ENCODE measurements around the gene WAPL. TPM values are rescaled to one million over a fixed set of nuclear protein-coding genes. Genes with fewer than 3 reads are reported as not detected.

Gene WAPL
- total and polyA plus RNA-seq, 2 donors (not counting 1 experiment from before 2014, with no cell fraction given), result 8.3 to 42.8 TPM

GRCh38 chr10:86489071-86489810, 32.4 kb downstream of the WAPL start:
- H3K27me3 Mint-ChIP-seq, result no peaks in the 10 kb centered on the region
- no peak for DNase-seq
- Histone ChIP-seq H3K36me3 (replicated peaks in 1 of 2; ENCODE audit: control extremely low read depth in 1 of 2, control insufficient read depth in 1 of 2, extremely low read depth in 1 of 2, insufficient read depth in 2 of 2, low read length in 1 of 2) (peaks cover 5 to 32% of the 10 kb centered on the region in 2 experiments), H3K79me2 (ENCODE audit: control insufficient read depth, insufficient read depth, low read length) (peaks cover 9% of the 10 kb centered on the region), H3K4me3 (ENCODE audit: control extremely low read depth in 1 of 5, extremely low read depth in 1 of 5, insufficient read depth in 1 of 5, low read depth in 2 of 5, low read length in 4 of 5) (no peak overlapping the region), H3K4me1 (ENCODE audit: control insufficient read depth in 2 of 2, insufficient read depth in 2 of 2, low read length in 2 of 2) (no peaks in the 10 kb centered on the region), H3K4me2 (replicated peaks; ENCODE audit: low read depth, low read length, poor library complexity, severe bottlenecking) (no peak overlapping the region), H2AFZ (ENCODE audit: insufficient read depth, low read depth, low read length, poor library complexity, severe bottlenecking) (no peak overlapping the region), H4K20me1 (ENCODE audit: control insufficient read depth, insufficient read depth, low read length, poor library complexity, severe bottlenecking) (peaks cover 12% of the 10 kb centered on the region), H3K27me3 (replicated peaks in 1 of 4; ENCODE audit: control extremely low read depth in 1 of 4, control insufficient read depth in 3 of 4, insufficient read depth in 4 of 4, low read length in 3 of 4) (no peaks in the 10 kb centered on the region), H3K27ac (ENCODE audit: low read length in 2 of 2) (no peak overlapping the region), H3K9me3 (ENCODE audit: control extremely low read depth in 1 of 3, control insufficient read depth in 2 of 3, insufficient read depth in 1 of 3, low read length in 2 of 3) (no peaks in the 10 kb centered on the region), H3K9ac (ENCODE audit: low read length) (no peak overlapping the region)
- no peaks in the 10 kb centered on the region for H3K9me3 Mint-ChIP-seq (ENCODE audit: insufficient read depth)
- peak overlapping the region; percentile 7 for H3K27ac Mint-ChIP-seq
- ChIA-PET POLR2A (no interaction called here), CTCF (no interaction called here)
- H3K4me3 Mint-ChIP-seq, result no peak overlapping the region
- TF ChIP-seq CTCF (IDR thresholded peaks at IDR 0.05), result no peak
- H3K4me1 Mint-ChIP-seq, result peaks cover 11% of the 10 kb centered on the region
- no peak for ATAC-seq (ENCODE audit: low read depth)
- intact Hi-C loops (cut with micrococcal nuclease), result no loop called here
- 83% methylated on average over 1 of the region's 1 CpG for WGBS (ENCODE audit: insufficient coverage)

DNA sequence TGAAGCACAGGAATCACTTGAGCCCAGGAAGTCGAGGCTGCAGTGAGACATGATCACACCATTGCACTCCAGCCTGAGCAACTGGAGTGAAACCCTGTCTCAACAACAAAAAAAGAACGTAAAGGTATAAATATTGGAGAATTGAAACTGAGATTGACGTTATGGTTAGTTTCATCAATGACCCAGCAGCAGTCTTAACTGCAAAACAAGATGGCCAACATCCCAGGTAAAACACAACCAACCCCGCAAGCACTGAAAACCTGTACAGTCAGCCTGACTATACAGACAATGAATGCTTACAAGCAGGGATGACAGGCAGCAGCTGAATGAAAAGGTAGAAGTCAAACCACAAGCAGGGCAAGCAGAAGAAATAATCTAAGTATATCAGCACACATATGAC, 34.7 kb downstream of the WAPL start:
- Mint-ChIP-seq H3K4me3 (no peak overlapping the region), H3K4me1 (peaks cover 11% of the 10 kb centered on the region), H3K27me3 (no peaks in the 10 kb centered on the region), H3K27ac (no peak overlapping the region), H3K9me3 (ENCODE audit: insufficient read depth) (no peaks in the 10 kb centered on the region)
- Histone ChIP-seq H3K9ac (ENCODE audit: low read length) (no peak overlapping the region), H2AFZ (ENCODE audit: insufficient read depth, low read depth, low read length, poor library complexity, severe bottlenecking) (no peak overlapping the region), H3K4me1 (ENCODE audit: control insufficient read depth in 2 of 2, insufficient read depth in 2 of 2, low read length in 2 of 2) (no peaks in the 10 kb centered on the region), H3K27ac (ENCODE audit: low read length in 2 of 2) (no peak overlapping the region), H3K27me3 (replicated peaks in 1 of 4; ENCODE audit: control extremely low read depth in 1 of 4, control insufficient read depth in 3 of 4, insufficient read depth in 4 of 4, low read length in 3 of 4) (no peaks in the 10 kb centered on the region), H3K36me3 (replicated peaks in 1 of 2; ENCODE audit: control extremely low read depth in 1 of 2, control insufficient read depth in 1 of 2, extremely low read depth in 1 of 2, insufficient read depth in 2 of 2, low read length in 1 of 2) (peaks cover 8 to 31% of the 10 kb centered on the region in 2 experiments), H3K9me3 (ENCODE audit: control extremely low read depth in 1 of 3, control insufficient read depth in 2 of 3, insufficient read depth in 1 of 3, low read length in 2 of 3) (no peaks in the 10 kb centered on the region), H4K20me1 (ENCODE audit: control insufficient read depth, insufficient read depth, low read length, poor library complexity, severe bottlenecking) (peaks cover 7% of the 10 kb centered on the region), H3K79me2 (ENCODE audit: control insufficient read depth, insufficient read depth, low read length) (peaks cover 9% of the 10 kb centered on the region), H3K4me3 (ENCODE audit: control extremely low read depth in 1 of 5, extremely low read depth in 1 of 5, insufficient read depth in 1 of 5, low read depth in 2 of 5, low read length in 4 of 5) (no peak overlapping the region), H3K4me2 (replicated peaks; ENCODE audit: low read depth, low read length, poor library complexity, severe bottlenecking) (no peak overlapping the region)
- 80% methylated on average over 2 of the region's 4 CpGs for WGBS (ENCODE audit: insufficient coverage)
- no peak for DNase-seq
- ATAC-seq (ENCODE audit: low read depth), result no peak
- ChIA-PET POLR2A (no interaction called here), CTCF (interaction anchor here (1.1 kb wide), 1 partner anchor 122 kb away, joined by 3 read pairs; no protein-coding TSS in a partner anchor)
- intact Hi-C loops (cut with micrococcal nuclease), result no loop called here
- no peak for TF ChIP-seq CTCF (IDR thresholded peaks at IDR 0.05)
- TF ChIP-seq EZH2 (IDR thresholded peaks at IDR 0.05; ENCODE audit: borderline replicate concordance, insufficient read depth, low read depth, low read length, poor library complexity, severe bottlenecking), result no peak
